ENCODE results near the gene PTPN23. TPM values are rescaled to one million over a fixed set of nuclear protein-coding genes. Genes with fewer than 3 reads are reported as not detected.

PTPN23 gene
- polyA plus RNA-seq, 3 donors, result 1.2 to 13.7 (median 1.3) TPM

DNA sequence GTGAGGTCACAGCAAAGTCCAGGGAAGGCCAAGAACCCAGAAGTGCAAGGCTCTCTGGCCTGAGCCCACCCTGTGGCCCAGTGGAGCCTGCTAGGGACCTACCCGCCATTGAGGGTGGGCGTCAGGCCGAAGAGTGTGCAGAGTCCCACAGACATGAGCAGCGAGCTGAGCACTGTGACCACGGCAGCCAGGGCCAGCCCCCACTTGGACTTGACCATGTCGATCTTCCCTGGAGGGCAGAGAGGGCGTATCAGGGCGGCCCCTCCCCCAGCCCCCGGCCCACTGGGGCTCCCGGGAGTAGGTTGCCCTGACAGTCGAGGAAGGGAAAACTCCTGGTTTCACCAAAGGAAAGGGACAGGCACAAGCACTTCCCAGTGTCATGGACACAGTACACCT lies 44.6 kb downstream of the PTPN23 start:
- H2AFZ ChIP-seq (ENCODE audit: insufficient read depth, low read depth, low read length, poor library complexity, severe bottlenecking), result no peak overlapping the region
- H3K4me3 Mint-ChIP-seq, result no peak overlapping the region
- H3K4me1 Mint-ChIP-seq, result peaks cover 19% of the 10 kb centered on the region
- no peak overlapping the region for H3K9ac ChIP-seq (ENCODE audit: insufficient read depth, low read length, poor library complexity, severe bottlenecking)
- TF ChIP-seq, protein P1, sequence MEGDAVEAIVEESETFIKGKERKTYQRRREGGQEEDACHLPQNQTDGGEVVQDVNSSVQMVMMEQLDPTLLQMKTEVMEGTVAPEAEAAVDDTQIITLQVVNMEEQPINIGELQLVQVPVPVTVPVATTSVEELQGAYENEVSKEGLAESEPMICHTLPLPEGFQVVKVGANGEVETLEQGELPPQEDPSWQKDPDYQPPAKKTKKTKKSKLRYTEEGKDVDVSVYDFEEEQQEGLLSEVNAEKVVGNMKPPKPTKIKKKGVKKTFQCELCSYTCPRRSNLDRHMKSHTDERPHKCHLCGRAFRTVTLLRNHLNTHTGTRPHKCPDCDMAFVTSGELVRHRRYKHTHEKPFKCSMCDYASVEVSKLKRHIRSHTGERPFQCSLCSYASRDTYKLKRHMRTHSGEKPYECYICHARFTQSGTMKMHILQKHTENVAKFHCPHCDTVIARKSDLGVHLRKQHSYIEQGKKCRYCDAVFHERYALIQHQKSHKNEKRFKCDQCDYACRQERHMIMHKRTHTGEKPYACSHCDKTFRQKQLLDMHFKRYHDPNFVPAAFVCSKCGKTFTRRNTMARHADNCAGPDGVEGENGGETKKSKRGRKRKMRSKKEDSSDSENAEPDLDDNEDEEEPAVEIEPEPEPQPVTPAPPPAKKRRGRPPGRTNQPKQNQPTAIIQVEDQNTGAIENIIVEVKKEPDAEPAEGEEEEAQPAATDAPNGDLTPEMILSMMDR (IDR thresholded peaks at IDR 0.05), result no peak
- peaks cover 44 to 70% of the 10 kb centered on the region in 2 donors for H3K36me3 ChIP-seq (replicated peaks in 1 of 2; ENCODE audit: control insufficient read depth in 1 of 2, insufficient read depth in 2 of 2, low read length in 2 of 2)
- no peaks in the 10 kb centered on the region for H3K27me3 Mint-ChIP-seq (ENCODE audit: low read depth in 3 of 3)
- peaks cover 41 to 68% of the 10 kb centered on the region in 2 donors for H3K36me3 Mint-ChIP-seq
- no peak overlapping the region for H3K27ac ChIP-seq (ENCODE audit: low read depth in 1 of 2, low read length in 2 of 2)
- H3K9me3 ChIP-seq (replicated peaks in 1 of 2; ENCODE audit: control insufficient read depth in 1 of 2, insufficient read depth in 1 of 2, low read length in 2 of 2), result no peaks in the 10 kb centered on the region
- peak overlapping the region in 1 of 7 donors; percentile 68 for H3K27ac Mint-ChIP-seq
- H3K27me3 ChIP-seq (ENCODE audit: control insufficient read depth in 2 of 2, insufficient read depth in 2 of 2, low read length in 2 of 2), result no peaks in the 10 kb centered on the region
- H3K79me2 ChIP-seq (ENCODE audit: insufficient read depth, low read length), result no peaks in the 10 kb centered on the region
- no peak overlapping the region for H3K4me2 ChIP-seq (replicated peaks; ENCODE audit: extremely low read depth, low read length, poor library complexity, severe bottlenecking)
- no peaks in the 10 kb centered on the region for H3K9me3 Mint-ChIP-seq
- no peak overlapping the region for H3K4me3 ChIP-seq (replicated peaks in 1 of 3; ENCODE audit: low read depth in 2 of 3, low read length in 3 of 3)
- 95% methylated on average over 6 of the region's 11 CpGs for WGBS (ENCODE audit: insufficient coverage)
- H4K20me1 ChIP-seq (ENCODE audit: insufficient read depth, low read length), result peaks cover 6% of the 10 kb centered on the region
- intact Hi-C loops (cut with micrococcal nuclease), result no loop called here
- no peak for DNase-seq
- peaks cover 9 to 15% of the 10 kb centered on the region in 2 donors for H3K4me1 ChIP-seq (ENCODE audit: control insufficient read depth in 1 of 2, insufficient read depth in 2 of 2, low read length in 2 of 2)

DNA sequence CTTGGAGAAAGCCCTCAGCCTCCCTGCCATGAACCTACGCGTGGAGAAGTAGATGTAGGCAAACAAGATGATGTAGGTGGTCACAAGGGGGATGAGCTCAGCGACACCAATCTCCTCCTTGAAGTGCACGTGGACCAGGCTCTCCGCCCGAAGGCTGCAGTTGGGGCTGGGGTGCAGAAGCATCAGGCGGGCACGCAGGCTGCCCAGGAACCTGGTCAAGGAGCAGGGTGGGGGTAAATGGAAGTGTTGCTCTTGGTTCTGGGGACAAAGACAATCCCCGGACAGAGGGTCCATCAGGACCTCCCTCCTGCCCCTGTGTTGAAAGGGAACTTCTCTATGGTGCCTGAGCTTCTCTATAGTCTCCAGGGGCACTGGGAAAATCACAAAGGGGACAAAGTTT lies 45.1 kb downstream of the PTPN23 start:
- H3K4me2 ChIP-seq (replicated peaks; ENCODE audit: extremely low read depth, low read length, poor library complexity, severe bottlenecking), result no peak overlapping the region
- H3K36me3 ChIP-seq (replicated peaks in 1 of 2; ENCODE audit: control insufficient read depth in 1 of 2, insufficient read depth in 2 of 2, low read length in 2 of 2), result peaks cover 47 to 74% of the 10 kb centered on the region in 2 donors
- intact Hi-C loops (cut with micrococcal nuclease), result no loop called here
- Mint-ChIP-seq H3K36me3 (peaks cover 45 to 67% of the 10 kb centered on the region in 2 donors), H3K27me3 (ENCODE audit: low read depth in 3 of 3) (no peaks in the 10 kb centered on the region), H3K4me1 (peaks cover 18% of the 10 kb centered on the region), H3K9me3 (no peaks in the 10 kb centered on the region), H3K4me3 (no peak overlapping the region), H3K27ac (peak overlapping the region in 1 of 7 donors; percentile 53)
- H3K27me3 ChIP-seq (ENCODE audit: control insufficient read depth in 2 of 2, insufficient read depth in 2 of 2, low read length in 2 of 2), result no peaks in the 10 kb centered on the region
- no peak for DNase-seq
- H3K79me2 ChIP-seq (ENCODE audit: insufficient read depth, low read length), result no peaks in the 10 kb centered on the region
- H4K20me1 ChIP-seq (ENCODE audit: insufficient read depth, low read length), result peaks cover 5% of the 10 kb centered on the region
- TF ChIP-seq, protein P1 (IDR thresholded peaks at IDR 0.05), result no peak
- H3K4me3 ChIP-seq (replicated peaks in 1 of 3; ENCODE audit: low read depth in 2 of 3, low read length in 3 of 3), result no peak overlapping the region
- WGBS (ENCODE audit: insufficient coverage), result 98% methylated on average over 8 of the region's 9 CpGs
- H3K9ac ChIP-seq (ENCODE audit: insufficient read depth, low read length, poor library complexity, severe bottlenecking), result no peak overlapping the region
- H3K9me3 ChIP-seq (replicated peaks in 1 of 2; ENCODE audit: control insufficient read depth in 1 of 2, insufficient read depth in 1 of 2, low read length in 2 of 2), result no peaks in the 10 kb centered on the region
- peaks cover 9 to 12% of the 10 kb centered on the region in 2 donors for H3K4me1 ChIP-seq (ENCODE audit: control insufficient read depth in 1 of 2, insufficient read depth in 2 of 2, low read length in 2 of 2)
- no peak overlapping the region for H2AFZ ChIP-seq (ENCODE audit: insufficient read depth, low read depth, low read length, poor library complexity, severe bottlenecking)
- no peak overlapping the region for H3K27ac ChIP-seq (ENCODE audit: low read depth in 1 of 2, low read length in 2 of 2)
